Vagina (tissue), 2 donors: Measurements from ENCODE around the gene SCN10A. TPM values are rescaled to one million over a fixed set of nuclear protein-coding genes. Genes with fewer than 3 reads are reported as not detected.

Source experiments
- DNase-seq, 2 donors: peaks; one replicate each; pipeline ENCODE4 v3.0.0-alpha.2; 2017; ENCODE audit errors: extremely low spot score in 2 of 2
- H3K27ac ChIP-seq: fragments of 200-600 bp; sonication (generic); one replicate; pipeline ENCODE4 v1.5.1; 2019
- H3K27me3 ChIP-seq: fragments of 200-600 bp; sonication (generic); one replicate; pipeline ENCODE4 v1.5.1; 2019
- H3K36me3 ChIP-seq, 2 donors: fragments of 200-600 bp; sonication (generic); one replicate each; pipeline ENCODE4 v1.5.1; 2017 to 2019
- H3K4me1 ChIP-seq: fragments of 200-600 bp; sonication (generic); one replicate; pipeline ENCODE4 v1.5.1; 2019
- H3K4me3 ChIP-seq, 2 donors: fragments of 200-600 bp; sonication (generic); 1 replicate in 1 of 2; 2 replicates in 1 of 2; pipeline ENCODE4 v1.5.1; 2016 to 2019
- H3K9me3 ChIP-seq: fragments of 200-600 bp; sonication (generic); one replicate; pipeline ENCODE4 v1.5.1; 2019
- CTCF ChIP-seq, 3 experiments: fragments of 450-650 bp in 2 of 3; fragments of 200-600 bp in 1 of 3; sonication (generic) in 1 of 3; IDR thresholded peaks; one replicate each; pipeline ENCODE4 v1.5.1; 2017 to 2019; ENCODE audit warnings: antibody characterized with exemption in 3 of 3, mild to moderate bottlenecking in 2 of 3, moderate library complexity in 2 of 3
- POLR2A ChIP-seq, 2 donors: fragments of 450-650 bp; IDR thresholded peaks; one replicate each; pipeline ENCODE4 v1.6.1; 2017; ENCODE audit warnings: antibody characterized with exemption in 2 of 2, mild to moderate bottlenecking in 2 of 2, moderate library complexity in 2 of 2
- POLR2AphosphoS5 ChIP-seq, 2 donors: sonication (generic); formaldehyde crosslinking; IDR thresholded peaks; one replicate each; pipeline ENCODE4 v1.9.0; 2017; ENCODE audit warnings: antibody characterized with exemption in 2 of 2, mild to moderate bottlenecking in 2 of 2, low read depth in 1 of 2; ENCODE audit not compliant: insufficient read depth in 1 of 2
- intact Hi-C: fragments of 100-400 bp; cut with DNase I; formaldehyde crosslinking; loops from one replicate; pipeline ENCODE4 v1.15.1; 2023
- total RNA-seq: library from RNA; depleted of rRNA; stranded (reverse); fragments of >200 nt; gene quantifications from one replicate; pipeline ENCODE4 v1.2.3, GENCODE V29; 2016

SCN10A gene
- total RNA-seq, 1 donor from 2014 or later: not detected

DNA sequence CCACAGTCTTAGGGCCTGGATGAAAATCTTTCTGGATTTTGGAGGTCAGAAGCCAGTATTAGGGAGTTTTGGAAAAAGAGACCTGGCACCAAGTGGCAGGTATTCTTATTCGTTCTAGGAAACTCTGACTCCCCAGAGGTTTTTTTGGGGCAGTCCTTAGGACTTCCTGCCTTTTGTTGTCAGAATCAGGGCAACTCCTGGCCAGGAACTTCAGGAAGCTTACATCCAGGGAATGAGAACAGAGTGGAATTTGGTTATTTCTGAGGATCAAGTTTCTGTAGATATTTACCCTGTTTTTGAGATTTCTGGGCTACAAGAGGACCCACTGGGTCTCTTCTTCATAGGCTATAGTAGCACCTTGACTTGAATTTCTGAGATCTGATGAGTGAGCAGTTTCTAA, 15.5 kb downstream of the SCN10A start:
- DNase-seq: no peak
- no peak overlapping the region for H3K4me3 ChIP-seq
- H3K27me3 ChIP-seq: no peaks in the 10 kb centered on the region
- intact Hi-C loops: no loop called here
- no peaks in the 10 kb centered on the region for H3K36me3 ChIP-seq
- no peak overlapping the region for H3K27ac ChIP-seq
- no peaks in the 10 kb centered on the region for H3K4me1 ChIP-seq
- TF ChIP-seq POLR2A (IDR thresholded peaks at IDR 0.05): no peak
- no peak for TF ChIP-seq CTCF (IDR thresholded peaks at IDR 0.05)
- no peak for TF ChIP-seq POLR2AphosphoS5 (IDR thresholded peaks at IDR 0.05; ENCODE audit: insufficient read depth in 1 of 2, low read depth in 1 of 2)
- no peaks in the 10 kb centered on the region for H3K9me3 ChIP-seq

GRCh38 chr3:38793721-38794120, 22.3 kb downstream of the SCN10A start:
- Histone ChIP-seq H3K4me3 (no peak overlapping the region), H3K9me3 (no peaks in the 10 kb centered on the region), H3K27ac (no peak overlapping the region), H3K27me3 (no peaks in the 10 kb centered on the region), H3K36me3 (no peaks in the 10 kb centered on the region), H3K4me1 (no peaks in the 10 kb centered on the region)
- TF ChIP-seq POLR2AphosphoS5 (IDR thresholded peaks at IDR 0.05; ENCODE audit: insufficient read depth in 1 of 2, low read depth in 1 of 2): no peak
- no peak for TF ChIP-seq POLR2A (IDR thresholded peaks at IDR 0.05)
- intact Hi-C loops: no loop called here
- DNase-seq: no peak

- intact Hi-C loops: no loop called here
- Histone ChIP-seq H3K27ac (no peak overlapping the region), H3K27me3 (no peaks in the 10 kb centered on the region), H3K4me1 (no peaks in the 10 kb centered on the region), H3K9me3 (no peaks in the 10 kb centered on the region), H3K4me3 (no peak overlapping the region), H3K36me3 (no peaks in the 10 kb centered on the region)
- TF ChIP-seq POLR2A (IDR thresholded peaks at IDR 0.05) (no peak), POLR2AphosphoS5 (IDR thresholded peaks at IDR 0.05; ENCODE audit: insufficient read depth in 1 of 2, low read depth in 1 of 2) (no peak), CTCF (IDR thresholded peaks at IDR 0.05) (no peak)
- DNase-seq: no peak
These were observed 23.0 kb downstream of the SCN10A start for GRCh38 chr3:38792983-38793382.

DNA sequence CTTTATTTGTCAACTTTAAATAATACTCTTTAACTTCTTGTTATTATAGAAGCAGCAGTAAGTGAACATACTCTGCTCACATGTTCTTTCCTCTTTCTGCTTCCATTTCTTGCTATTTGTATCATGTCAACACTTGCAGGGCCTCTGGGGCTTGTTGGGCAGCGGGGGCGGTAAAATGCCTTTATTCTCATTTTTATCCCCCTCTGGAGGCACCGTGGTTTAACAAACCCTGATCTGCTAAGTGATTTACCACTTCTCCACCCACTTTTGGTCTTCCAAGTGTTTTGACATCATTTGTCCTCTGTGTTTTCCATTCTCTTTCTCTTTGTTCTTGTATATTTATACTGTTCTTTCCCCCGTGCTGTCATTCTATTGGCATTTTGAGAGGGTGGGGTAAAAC, 33.9 kb downstream of the SCN10A start:
- H3K36me3 ChIP-seq: no peaks in the 10 kb centered on the region
- no peaks in the 10 kb centered on the region for H3K4me1 ChIP-seq
- H3K4me3 ChIP-seq: no peak overlapping the region
- DNase-seq: no peak
- no peak for TF ChIP-seq POLR2A (IDR thresholded peaks at IDR 0.05)
- no peak for TF ChIP-seq CTCF (IDR thresholded peaks at IDR 0.05)
- TF ChIP-seq POLR2AphosphoS5 (IDR thresholded peaks at IDR 0.05; ENCODE audit: insufficient read depth in 1 of 2, low read depth in 1 of 2): no peak
- H3K27me3 ChIP-seq: no peaks in the 10 kb centered on the region
- no peak overlapping the region for H3K27ac ChIP-seq
- no peaks in the 10 kb centered on the region for H3K9me3 ChIP-seq
- intact Hi-C loops: no loop called here

GRCh38 chr3:38773528-38773927, 42.5 kb downstream of the SCN10A start:
- DNase-seq: no peak
- Histone ChIP-seq H3K36me3 (no peaks in the 10 kb centered on the region), H3K4me1 (no peaks in the 10 kb centered on the region), H3K27me3 (no peaks in the 10 kb centered on the region), H3K4me3 (no peak overlapping the region), H3K27ac (no peak overlapping the region), H3K9me3 (no peaks in the 10 kb centered on the region)
- intact Hi-C loops: no loop called here
- TF ChIP-seq CTCF (IDR thresholded peaks at IDR 0.05): no peak
- no peak for TF ChIP-seq POLR2A (IDR thresholded peaks at IDR 0.05)
- TF ChIP-seq POLR2AphosphoS5 (IDR thresholded peaks at IDR 0.05; ENCODE audit: insufficient read depth in 1 of 2, low read depth in 1 of 2): no peak

- intact Hi-C loops: no loop called here
- no peak overlapping the region for H3K27ac ChIP-seq
- no peaks in the 10 kb centered on the region for H3K36me3 ChIP-seq
- H3K9me3 ChIP-seq: no peaks in the 10 kb centered on the region
- H3K4me3 ChIP-seq: no peak overlapping the region
- DNase-seq: no peak
- H3K27me3 ChIP-seq: no peaks in the 10 kb centered on the region
- H3K4me1 ChIP-seq: no peaks in the 10 kb centered on the region
- TF ChIP-seq POLR2A (IDR thresholded peaks at IDR 0.05) (no peak), CTCF (IDR thresholded peaks at IDR 0.05) (no peak), POLR2AphosphoS5 (IDR thresholded peaks at IDR 0.05; ENCODE audit: insufficient read depth in 1 of 2, low read depth in 1 of 2) (no peak)
These were observed 52.4 kb downstream of the SCN10A start for GRCh38 chr3:38763569-38763968.
